ENCODE measurements around the gene MMP24. TPM values are rescaled to one million over a fixed set of nuclear protein-coding genes. Genes with fewer than 3 reads are reported as not detected.

The MMP24 gene
- total RNA-seq, 2 experiments from 2014 or later = not detected

DNA sequence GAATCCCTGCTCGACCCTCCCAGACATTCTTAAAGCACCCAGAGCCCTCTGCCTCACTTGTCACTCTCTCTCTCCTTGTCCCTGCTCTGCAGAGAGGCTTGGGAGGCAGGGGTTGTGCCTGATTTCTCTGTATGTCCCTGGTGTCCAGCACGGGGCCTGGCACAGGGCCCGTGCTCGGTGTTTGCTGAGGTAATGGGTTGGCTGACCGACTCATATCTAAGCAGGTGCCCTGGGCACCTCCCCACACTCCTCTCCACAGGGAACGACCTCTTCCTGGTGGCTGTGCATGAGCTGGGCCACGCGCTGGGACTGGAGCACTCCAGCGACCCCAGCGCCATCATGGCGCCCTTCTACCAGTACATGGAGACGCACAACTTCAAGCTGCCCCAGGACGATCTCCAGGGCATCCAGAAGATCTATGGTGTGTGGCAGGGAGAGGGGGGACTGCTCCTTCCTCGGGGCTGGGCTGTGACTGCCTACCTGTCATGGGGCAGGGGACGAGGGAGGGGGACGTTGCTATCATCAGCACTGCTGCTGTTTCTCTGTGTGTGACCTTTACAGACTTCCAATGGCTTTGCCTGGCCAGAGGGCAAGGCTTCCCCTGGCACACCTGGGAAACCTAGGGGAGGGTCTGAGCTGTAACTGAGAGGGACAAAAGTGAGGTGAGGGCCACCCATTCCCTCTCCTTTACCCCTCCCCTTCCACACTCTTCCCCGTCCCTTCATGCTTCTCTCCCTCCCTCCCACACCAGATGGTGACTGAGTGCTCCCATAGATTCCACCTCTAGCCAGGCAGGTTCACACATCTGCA, 37.2 kb downstream of the MMP24 start:
- no peaks in the 10 kb centered on the region for H3K79me2 ChIP-seq (ENCODE audit: insufficient read depth, low read depth, low read length)
- H3K4me1 ChIP-seq (ENCODE audit: insufficient read depth, low read length, poor library complexity, severe bottlenecking) = no peaks in the 10 kb centered on the region
- no peak overlapping the region for H3K27ac ChIP-seq (ENCODE audit: low read depth, low read length, poor library complexity, severe bottlenecking)
- H2AFZ ChIP-seq (ENCODE audit: low read length) = no peak overlapping the region
- intact Hi-C loops (cut with micrococcal nuclease; ENCODE audit: unreplicated experiment) = no loop called here
- ChIA-PET CTCF (ENCODE audit: unreplicated experiment) (no interaction called here), POLR2A (interaction anchor here (0.6 kb wide), 1 partner anchor 167 kb away, joined by 5 read pairs; no protein-coding TSS in a partner anchor)
- H3K4me2 ChIP-seq (ENCODE audit: low read length) = no peak overlapping the region
- no peak for TF ChIP-seq EZH2phosphoT487 (IDR thresholded peaks at IDR 0.05; ENCODE audit: borderline replicate concordance, low read depth, low read length)
- TF ChIP-seq, protein P1, sequence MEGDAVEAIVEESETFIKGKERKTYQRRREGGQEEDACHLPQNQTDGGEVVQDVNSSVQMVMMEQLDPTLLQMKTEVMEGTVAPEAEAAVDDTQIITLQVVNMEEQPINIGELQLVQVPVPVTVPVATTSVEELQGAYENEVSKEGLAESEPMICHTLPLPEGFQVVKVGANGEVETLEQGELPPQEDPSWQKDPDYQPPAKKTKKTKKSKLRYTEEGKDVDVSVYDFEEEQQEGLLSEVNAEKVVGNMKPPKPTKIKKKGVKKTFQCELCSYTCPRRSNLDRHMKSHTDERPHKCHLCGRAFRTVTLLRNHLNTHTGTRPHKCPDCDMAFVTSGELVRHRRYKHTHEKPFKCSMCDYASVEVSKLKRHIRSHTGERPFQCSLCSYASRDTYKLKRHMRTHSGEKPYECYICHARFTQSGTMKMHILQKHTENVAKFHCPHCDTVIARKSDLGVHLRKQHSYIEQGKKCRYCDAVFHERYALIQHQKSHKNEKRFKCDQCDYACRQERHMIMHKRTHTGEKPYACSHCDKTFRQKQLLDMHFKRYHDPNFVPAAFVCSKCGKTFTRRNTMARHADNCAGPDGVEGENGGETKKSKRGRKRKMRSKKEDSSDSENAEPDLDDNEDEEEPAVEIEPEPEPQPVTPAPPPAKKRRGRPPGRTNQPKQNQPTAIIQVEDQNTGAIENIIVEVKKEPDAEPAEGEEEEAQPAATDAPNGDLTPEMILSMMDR (conservative IDR thresholded peaks at IDR 0.05; ENCODE audit: low read length) = no peak
- no peaks in the 10 kb centered on the region for H3K36me3 ChIP-seq (ENCODE audit: insufficient read depth, low read length)
- no TSS peak for BruUV-seq (replicated peaks)
- H3K9me3 ChIP-seq (ENCODE audit: low read length) = no peaks in the 10 kb centered on the region
- no peak overlapping the region for H3K4me3 ChIP-seq (ENCODE audit: low read depth, low read length, poor library complexity, severe bottlenecking)
- H3K9me2 ChIP-seq (ENCODE audit: insufficient read depth, low read length) = no peaks in the 10 kb centered on the region
- no peak for DNase-seq (ENCODE audit: low spot score)
- H4K20me1 ChIP-seq (ENCODE audit: insufficient read depth, low read length) = no peaks in the 10 kb centered on the region

DNA sequence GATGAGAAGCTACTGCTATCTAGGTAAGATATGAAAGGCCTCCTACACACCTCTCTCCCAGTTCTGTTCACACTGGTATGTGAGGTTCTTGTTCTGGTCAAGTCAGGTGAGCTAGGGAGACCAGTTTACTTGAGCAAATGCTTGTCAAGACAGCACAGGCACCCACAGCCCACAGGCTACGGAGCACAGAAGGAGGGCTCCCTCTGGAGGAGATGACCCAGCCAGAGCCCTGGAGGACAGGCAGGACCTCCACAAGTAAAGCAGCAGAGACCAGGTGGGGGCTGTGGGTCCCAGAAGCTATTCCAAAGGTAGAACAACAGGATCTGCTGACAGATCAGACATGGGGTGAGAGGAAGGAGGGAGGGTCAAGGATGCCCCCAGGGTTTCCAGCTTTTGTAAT, 38.3 kb downstream of the MMP24 start:
- no TSS peak for BruUV-seq (replicated peaks)
- ChIA-PET POLR2A (interaction anchor here (0.7 kb wide), 1 partner anchor 80 kb away, joined by 3 read pairs; no protein-coding TSS in a partner anchor), CTCF (ENCODE audit: unreplicated experiment) (no interaction called here)
- DNase-seq (ENCODE audit: low spot score) = no peak
- Histone ChIP-seq H3K9me3 (ENCODE audit: low read length) (no peaks in the 10 kb centered on the region), H3K4me2 (ENCODE audit: low read length) (no peak overlapping the region), H2AFZ (ENCODE audit: low read length) (no peak overlapping the region), H3K4me3 (ENCODE audit: low read depth, low read length, poor library complexity, severe bottlenecking) (no peak overlapping the region), H3K27ac (ENCODE audit: low read depth, low read length, poor library complexity, severe bottlenecking) (no peak overlapping the region), H3K79me2 (ENCODE audit: insufficient read depth, low read depth, low read length) (no peaks in the 10 kb centered on the region), H4K20me1 (ENCODE audit: insufficient read depth, low read length) (no peaks in the 10 kb centered on the region), H3K9me2 (ENCODE audit: insufficient read depth, low read length) (no peaks in the 10 kb centered on the region), H3K4me1 (ENCODE audit: insufficient read depth, low read length, poor library complexity, severe bottlenecking) (no peaks in the 10 kb centered on the region), H3K36me3 (ENCODE audit: insufficient read depth, low read length) (no peaks in the 10 kb centered on the region)
- TF ChIP-seq EZH2phosphoT487 (IDR thresholded peaks at IDR 0.05; ENCODE audit: borderline replicate concordance, low read depth, low read length) = no peak
- TF ChIP-seq, protein P1 (conservative IDR thresholded peaks at IDR 0.05; ENCODE audit: low read length) = peak; percentile 27; the same call in 1 of the 2 replicates
- intact Hi-C loops (cut with micrococcal nuclease; ENCODE audit: unreplicated experiment) = loop anchor here (5.0 kb wide), 1 partner anchor 167 kb away; no protein-coding TSS in a partner anchor

DNA sequence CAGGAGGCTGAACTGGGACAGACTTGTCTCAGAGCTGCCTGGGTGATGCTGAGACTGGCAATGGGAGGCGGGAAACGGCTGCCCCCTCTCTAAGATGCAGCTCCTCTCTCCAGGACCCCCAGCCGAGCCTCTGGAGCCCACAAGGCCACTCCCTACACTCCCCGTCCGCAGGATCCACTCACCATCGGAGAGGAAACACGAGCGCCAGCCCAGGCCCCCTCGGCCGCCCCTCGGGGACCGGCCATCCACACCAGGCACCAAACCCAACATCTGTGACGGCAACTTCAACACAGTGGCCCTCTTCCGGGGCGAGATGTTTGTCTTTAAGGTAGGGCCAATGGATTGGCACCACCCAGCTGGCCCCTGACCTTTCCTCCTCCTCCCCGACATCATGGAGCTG, 40.6 kb downstream of the MMP24 start:
- Histone ChIP-seq H3K4me3 (ENCODE audit: low read depth, low read length, poor library complexity, severe bottlenecking) (no peak overlapping the region), H3K27ac (ENCODE audit: low read depth, low read length, poor library complexity, severe bottlenecking) (no peak overlapping the region), H3K79me2 (ENCODE audit: insufficient read depth, low read depth, low read length) (no peaks in the 10 kb centered on the region), H3K4me2 (ENCODE audit: low read length) (no peak overlapping the region), H2AFZ (ENCODE audit: low read length) (no peak overlapping the region), H3K9me3 (ENCODE audit: low read length) (no peaks in the 10 kb centered on the region), H3K4me1 (ENCODE audit: insufficient read depth, low read length, poor library complexity, severe bottlenecking) (no peaks in the 10 kb centered on the region), H3K9me2 (ENCODE audit: insufficient read depth, low read length) (no peaks in the 10 kb centered on the region), H3K36me3 (ENCODE audit: insufficient read depth, low read length) (no peaks in the 10 kb centered on the region), H4K20me1 (ENCODE audit: insufficient read depth, low read length) (no peaks in the 10 kb centered on the region)
- no TSS peak for BruUV-seq (replicated peaks)
- intact Hi-C loops (cut with micrococcal nuclease; ENCODE audit: unreplicated experiment) = loop anchor here (5.0 kb wide), 1 partner anchor 170 kb away; no protein-coding TSS in a partner anchor
- CTCF ChIA-PET (ENCODE audit: unreplicated experiment) = no interaction called here
- POLR2A ChIA-PET = no interaction called here
- TF ChIP-seq EZH2phosphoT487 (IDR thresholded peaks at IDR 0.05; ENCODE audit: borderline replicate concordance, low read depth, low read length) = no peak
- TF ChIP-seq, protein P1 (conservative IDR thresholded peaks at IDR 0.05; ENCODE audit: low read length) = no peak
- no peak for DNase-seq (ENCODE audit: low spot score)
